ENCODE measurements around the gene SLC22A14.

DNA sequence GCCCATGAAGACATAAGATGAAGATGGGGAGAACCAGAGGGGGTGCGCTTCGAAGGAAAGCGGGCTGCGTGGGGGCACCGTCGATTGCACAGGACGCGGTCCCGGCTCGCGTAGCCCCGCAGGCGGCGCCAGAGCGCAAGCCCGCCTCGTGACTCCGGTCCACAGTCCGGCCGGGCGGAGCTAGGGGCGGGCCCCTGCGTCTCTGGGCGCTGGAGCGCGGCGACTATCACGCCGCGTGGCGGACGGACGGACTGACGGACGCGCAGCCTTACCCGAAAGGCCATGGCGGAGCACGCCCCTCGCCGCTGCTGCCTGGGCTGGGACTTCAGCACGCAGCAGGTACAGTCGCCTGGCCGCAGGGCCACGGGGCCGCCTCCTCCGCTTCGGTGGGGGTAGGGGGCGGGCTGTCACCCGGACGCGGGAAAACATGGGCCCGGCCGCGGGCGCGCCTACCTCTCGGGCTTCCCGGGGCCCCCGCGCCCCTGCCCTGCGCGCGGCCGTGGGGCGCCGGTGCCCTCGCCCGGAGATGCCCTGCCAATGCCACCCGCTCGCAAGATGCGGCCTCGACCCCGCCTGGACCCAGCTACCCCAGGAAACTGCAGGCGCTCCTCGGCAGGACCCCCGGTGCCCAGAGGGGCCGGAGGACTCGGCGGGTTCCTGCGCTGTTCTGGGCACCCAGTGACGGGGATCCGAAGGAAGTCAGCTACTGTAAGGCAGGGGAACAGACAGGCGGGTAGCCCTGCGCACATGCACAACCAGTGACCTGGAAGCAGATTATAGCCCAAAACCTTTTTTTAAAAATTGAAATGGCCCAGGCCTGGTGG is 64.7 kb downstream of the SLC22A14 start, which contains the start of gene XYLB:
- TF ChIP-seq, protein P1, sequence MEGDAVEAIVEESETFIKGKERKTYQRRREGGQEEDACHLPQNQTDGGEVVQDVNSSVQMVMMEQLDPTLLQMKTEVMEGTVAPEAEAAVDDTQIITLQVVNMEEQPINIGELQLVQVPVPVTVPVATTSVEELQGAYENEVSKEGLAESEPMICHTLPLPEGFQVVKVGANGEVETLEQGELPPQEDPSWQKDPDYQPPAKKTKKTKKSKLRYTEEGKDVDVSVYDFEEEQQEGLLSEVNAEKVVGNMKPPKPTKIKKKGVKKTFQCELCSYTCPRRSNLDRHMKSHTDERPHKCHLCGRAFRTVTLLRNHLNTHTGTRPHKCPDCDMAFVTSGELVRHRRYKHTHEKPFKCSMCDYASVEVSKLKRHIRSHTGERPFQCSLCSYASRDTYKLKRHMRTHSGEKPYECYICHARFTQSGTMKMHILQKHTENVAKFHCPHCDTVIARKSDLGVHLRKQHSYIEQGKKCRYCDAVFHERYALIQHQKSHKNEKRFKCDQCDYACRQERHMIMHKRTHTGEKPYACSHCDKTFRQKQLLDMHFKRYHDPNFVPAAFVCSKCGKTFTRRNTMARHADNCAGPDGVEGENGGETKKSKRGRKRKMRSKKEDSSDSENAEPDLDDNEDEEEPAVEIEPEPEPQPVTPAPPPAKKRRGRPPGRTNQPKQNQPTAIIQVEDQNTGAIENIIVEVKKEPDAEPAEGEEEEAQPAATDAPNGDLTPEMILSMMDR (IDR thresholded peaks at IDR 0.05; ENCODE audit: extremely low read depth in 1 of 2, insufficient read depth in 1 of 2, low read depth in 1 of 2, low read length in 2 of 2) = peak; percentile 81 to 95
- TF ChIP-seq POLR2AphosphoS5 (IDR thresholded peaks at IDR 0.05; ENCODE audit: insufficient read depth, low read depth, low read length) = peak; percentile 51
- peak; percentile 28 for TF ChIP-seq POLR2A (IDR thresholded peaks at IDR 0.05; ENCODE audit: low read depth, low read length)

All from endothelial cell of umbilical vein (primary cell).